ENCODE measurements around the gene FBXL15. TPM values are rescaled to one million over a fixed set of nuclear protein-coding genes. Genes with fewer than 3 reads are reported as not detected.

The FBXL15 gene
- total and polyA plus RNA-seq, 2 of the 13 experiments (the other 11 are each of a cell fraction or from before 2014, with no cell fraction given), result 4.3 to 8.3 TPM

DNA sequence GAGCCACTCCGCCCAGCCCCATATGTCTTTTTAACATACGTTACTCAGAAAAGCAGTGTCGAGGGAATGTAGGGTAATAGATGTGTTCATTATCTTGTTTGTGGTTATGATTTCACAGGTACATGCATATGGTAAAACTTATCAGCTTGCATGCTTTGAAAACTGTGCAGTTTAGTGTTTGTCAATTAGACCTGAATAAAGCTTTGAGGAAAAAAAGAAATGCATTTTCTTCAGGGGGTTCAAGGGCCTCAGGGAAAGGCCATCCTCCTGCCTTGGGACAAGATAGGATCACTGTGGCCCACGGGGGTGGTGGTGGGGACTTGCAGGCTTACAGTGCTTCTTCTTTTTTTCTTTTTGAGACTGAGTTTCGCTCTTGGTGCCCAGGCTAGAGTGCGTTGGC is 46.7 kb downstream of the FBXL15 start (continued):
- no peak for TF ChIP-seq TIGD3 (CRISPR knock-in tag; IDR thresholded peaks at IDR 0.05; ENCODE audit: borderline replicate concordance)

DNA sequence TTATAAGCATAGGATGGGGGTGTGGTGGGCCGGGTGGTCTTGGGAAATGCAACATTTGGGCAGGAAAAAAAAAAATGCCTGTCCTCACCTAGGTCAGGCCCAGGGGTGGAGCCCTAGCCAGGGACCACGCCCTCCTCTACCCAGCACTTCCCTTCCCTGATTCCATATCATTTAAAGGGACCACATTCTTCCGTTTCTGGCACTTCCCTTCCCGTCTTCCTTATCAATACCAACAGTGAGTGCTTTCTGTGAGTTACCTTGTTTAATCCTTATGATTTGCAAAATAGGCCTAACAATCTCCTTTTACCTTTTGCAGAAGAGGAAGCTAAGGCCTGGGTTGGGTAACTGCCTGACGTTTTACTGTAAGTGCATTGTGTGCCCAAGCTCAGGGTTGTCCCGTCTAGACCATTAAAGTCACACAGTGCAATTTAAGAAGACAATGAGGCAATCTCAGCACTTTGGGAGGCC is 47.4 kb downstream of the FBXL15 start:
- H3K79me2 ChIP-seq (ENCODE audit: insufficient read depth, low read length), result no peaks in the 10 kb centered on the region
- in situ Hi-C loops (cut with HindIII; ENCODE audit: extremely low pct_ligation_motif_present, low pct_unique_long_range_greater_than_20kb) (no loop called here), intact Hi-C loops (cut with micrococcal nuclease; ENCODE audit: unreplicated experiment) (no loop called here)
- ATAC-seq (no peak), DNase-seq (ENCODE audit: low spot score) (no peak), FAIRE-seq (no peak)
- H4K20me1 ChIP-seq (ENCODE audit: insufficient read depth, low read length), result no peaks in the 10 kb centered on the region
- WGBS (ENCODE audit: low lambda C conversion rate), result 86% methylated on average over 6 of the region's 6 CpGs
- no peaks in the 10 kb centered on the region for H3K9me3 ChIP-seq (ENCODE audit: low read length)
- no peak overlapping the region for H2AFZ ChIP-seq (ENCODE audit: low read length)
- no peaks in the 10 kb centered on the region for H3K36me3 ChIP-seq (replicated peaks in 1 of 2; ENCODE audit: control insufficient read depth in 1 of 2, insufficient read depth in 2 of 2, low read length in 2 of 2)
- ChIA-PET POLR2A (interaction anchor here (0.8 kb wide), 1 partner anchor 17 kb away, joined by 3 read pairs; no protein-coding TSS in a partner anchor), CTCF (ENCODE audit: low intra/inter-chr PET ratio, low total read pairs) (no interaction called here)
- H3K4me1 ChIP-seq (ENCODE audit: insufficient read depth, low read length), result peaks cover 14% of the 10 kb centered on the region
- H3K9ac ChIP-seq (ENCODE audit: insufficient read depth, low read depth, low read length), result no peak overlapping the region
- H3K4me3 ChIP-seq (replicated peaks in 1 of 3; ENCODE audit: insufficient read depth in 1 of 3, low read depth in 2 of 3, low read length in 3 of 3), result no peak overlapping the region
- no peak overlapping the region for H3K4me2 ChIP-seq (ENCODE audit: low read depth, low read length)
- H3K27me3 ChIP-seq (ENCODE audit: control insufficient read depth in 1 of 2, insufficient read depth in 2 of 2, low read length in 2 of 2), result no peaks in the 10 kb centered on the region
- no peak overlapping the region for H3K27ac ChIP-seq (ENCODE audit: extremely low read length, insufficient read depth, low read length)
- BruUV-seq (replicated peaks), result no TSS peak
- TF ChIP-seq ZBTB38 (CRISPR knock-in tag; IDR thresholded peaks at IDR 0.05), result no peak
- TF ChIP-seq ZNF577 (CRISPR knock-in tag; IDR thresholded peaks at IDR 0.05; ENCODE audit: borderline replicate concordance, low read depth), result no peak
- TF ChIP-seq SNAPC4 (CRISPR knock-in tag; IDR thresholded peaks at IDR 0.05), result no peak
- TF ChIP-seq, protein P1, sequence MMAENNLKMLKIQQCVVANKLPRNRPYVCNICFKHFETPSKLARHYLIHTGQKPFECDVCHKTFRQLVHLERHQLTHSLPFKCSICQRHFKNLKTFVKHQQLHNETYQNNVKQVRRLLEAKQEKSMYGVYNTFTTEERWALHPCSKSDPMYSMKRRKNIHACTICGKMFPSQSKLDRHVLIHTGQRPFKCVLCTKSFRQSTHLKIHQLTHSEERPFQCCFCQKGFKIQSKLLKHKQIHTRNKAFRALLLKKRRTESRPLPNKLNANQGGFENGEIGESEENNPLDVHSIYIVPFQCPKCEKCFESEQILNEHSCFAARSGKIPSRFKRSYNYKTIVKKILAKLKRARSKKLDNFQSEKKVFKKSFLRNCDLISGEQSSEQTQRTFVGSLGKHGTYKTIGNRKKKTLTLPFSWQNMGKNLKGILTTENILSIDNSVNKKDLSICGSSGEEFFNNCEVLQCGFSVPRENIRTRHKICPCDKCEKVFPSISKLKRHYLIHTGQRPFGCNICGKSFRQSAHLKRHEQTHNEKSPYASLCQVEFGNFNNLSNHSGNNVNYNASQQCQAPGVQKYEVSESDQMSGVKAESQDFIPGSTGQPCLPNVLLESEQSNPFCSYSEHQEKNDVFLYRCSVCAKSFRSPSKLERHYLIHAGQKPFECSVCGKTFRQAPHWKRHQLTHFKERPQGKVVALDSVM (CRISPR knock-in tag; IDR thresholded peaks at IDR 0.05), result no peak
- TF ChIP-seq, protein P2, sequence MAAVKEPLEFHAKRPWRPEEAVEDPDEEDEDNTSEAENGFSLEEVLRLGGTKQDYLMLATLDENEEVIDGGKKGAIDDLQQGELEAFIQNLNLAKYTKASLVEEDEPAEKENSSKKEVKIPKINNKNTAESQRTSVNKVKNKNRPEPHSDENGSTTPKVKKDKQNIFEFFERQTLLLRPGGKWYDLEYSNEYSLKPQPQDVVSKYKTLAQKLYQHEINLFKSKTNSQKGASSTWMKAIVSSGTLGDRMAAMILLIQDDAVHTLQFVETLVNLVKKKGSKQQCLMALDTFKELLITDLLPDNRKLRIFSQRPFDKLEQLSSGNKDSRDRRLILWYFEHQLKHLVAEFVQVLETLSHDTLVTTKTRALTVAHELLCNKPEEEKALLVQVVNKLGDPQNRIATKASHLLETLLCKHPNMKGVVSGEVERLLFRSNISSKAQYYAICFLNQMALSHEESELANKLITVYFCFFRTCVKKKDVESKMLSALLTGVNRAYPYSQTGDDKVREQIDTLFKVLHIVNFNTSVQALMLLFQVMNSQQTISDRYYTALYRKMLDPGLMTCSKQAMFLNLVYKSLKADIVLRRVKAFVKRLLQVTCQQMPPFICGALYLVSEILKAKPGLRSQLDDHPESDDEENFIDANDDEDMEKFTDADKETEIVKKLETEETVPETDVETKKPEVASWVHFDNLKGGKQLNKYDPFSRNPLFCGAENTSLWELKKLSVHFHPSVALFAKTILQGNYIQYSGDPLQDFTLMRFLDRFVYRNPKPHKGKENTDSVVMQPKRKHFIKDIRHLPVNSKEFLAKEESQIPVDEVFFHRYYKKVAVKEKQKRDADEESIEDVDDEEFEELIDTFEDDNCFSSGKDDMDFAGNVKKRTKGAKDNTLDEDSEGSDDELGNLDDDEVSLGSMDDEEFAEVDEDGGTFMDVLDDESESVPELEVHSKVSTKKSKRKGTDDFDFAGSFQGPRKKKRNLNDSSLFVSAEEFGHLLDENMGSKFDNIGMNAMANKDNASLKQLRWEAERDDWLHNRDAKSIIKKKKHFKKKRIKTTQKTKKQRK (IDR thresholded peaks at IDR 0.05; ENCODE audit: low read length), result no peak
- TF ChIP-seq, protein P3, sequence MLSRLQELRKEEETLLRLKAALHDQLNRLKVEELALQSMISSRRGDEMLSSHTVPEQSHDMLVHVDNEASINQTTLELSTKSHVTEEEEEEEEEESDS (CRISPR knock-in tag; IDR thresholded peaks at IDR 0.05; ENCODE audit: borderline replicate concordance), result no peak
- TF ChIP-seq ADNP (CRISPR knock-in tag; IDR thresholded peaks at IDR 0.05), result no peak
- no peak for TF ChIP-seq NFYC (CRISPR knock-in tag; IDR thresholded peaks at IDR 0.05)
- TF ChIP-seq ZNF766 (CRISPR knock-in tag; IDR thresholded peaks at IDR 0.05; ENCODE audit: borderline replicate concordance), result no peak
- no peak for TF ChIP-seq STAT5B (CRISPR knock-in tag; IDR thresholded peaks at IDR 0.05)

Data from HepG2 (cell line).